GM18508 (cell line): ENCODE measurements around the gene CMBL.

ENCODE experiments used
- ATAC-seq: cut with Tn5 transposase; IDR thresholded peaks from one replicate; pipeline ENCODE4 v1.9.1; 2021; ENCODE audit warnings: moderate number of reproducible peaks; ENCODE audit not compliant: insufficient read depth, unreplicated experiment

CMBL gene

DNA sequence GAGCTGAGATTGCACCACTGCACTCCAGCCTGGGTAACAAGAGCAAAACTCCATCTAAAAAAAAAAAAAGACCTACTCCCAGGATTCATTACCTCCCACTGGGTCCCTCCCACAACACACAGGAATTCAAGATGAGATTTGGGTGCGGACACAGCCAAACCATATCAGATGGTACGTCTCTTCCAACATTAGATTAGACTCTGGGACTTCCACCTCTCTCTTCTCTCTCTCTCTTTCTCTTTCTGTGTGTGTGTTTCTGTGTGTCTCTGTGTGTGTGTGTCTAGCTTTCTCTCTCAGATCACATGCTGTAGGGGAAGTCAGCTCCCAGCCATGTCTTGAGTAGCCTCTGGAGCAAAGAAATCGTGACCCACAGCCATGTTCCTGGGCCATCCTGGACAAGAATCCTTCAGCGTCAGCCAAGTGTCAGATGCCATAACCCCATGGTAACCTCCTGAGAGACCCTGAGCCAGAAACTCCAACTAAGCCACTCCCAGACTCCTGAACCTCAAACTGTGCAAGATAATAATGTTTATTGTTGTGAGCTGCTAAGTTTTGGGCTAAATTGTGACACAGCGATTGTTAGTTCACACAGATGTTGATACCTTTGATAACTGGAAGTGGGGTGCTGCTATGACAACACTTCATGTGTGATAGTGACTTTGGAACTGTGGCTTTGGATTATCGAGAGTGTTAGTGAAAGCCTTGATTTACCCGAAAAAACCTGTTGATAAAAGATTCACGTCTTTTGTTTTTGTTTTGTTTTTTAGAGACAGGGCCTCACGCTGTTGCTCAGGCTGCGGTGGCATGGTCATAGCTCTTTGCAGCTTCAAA lies 4.1 kb upstream of the CMBL start:
- no peak for ATAC-seq

DNA sequence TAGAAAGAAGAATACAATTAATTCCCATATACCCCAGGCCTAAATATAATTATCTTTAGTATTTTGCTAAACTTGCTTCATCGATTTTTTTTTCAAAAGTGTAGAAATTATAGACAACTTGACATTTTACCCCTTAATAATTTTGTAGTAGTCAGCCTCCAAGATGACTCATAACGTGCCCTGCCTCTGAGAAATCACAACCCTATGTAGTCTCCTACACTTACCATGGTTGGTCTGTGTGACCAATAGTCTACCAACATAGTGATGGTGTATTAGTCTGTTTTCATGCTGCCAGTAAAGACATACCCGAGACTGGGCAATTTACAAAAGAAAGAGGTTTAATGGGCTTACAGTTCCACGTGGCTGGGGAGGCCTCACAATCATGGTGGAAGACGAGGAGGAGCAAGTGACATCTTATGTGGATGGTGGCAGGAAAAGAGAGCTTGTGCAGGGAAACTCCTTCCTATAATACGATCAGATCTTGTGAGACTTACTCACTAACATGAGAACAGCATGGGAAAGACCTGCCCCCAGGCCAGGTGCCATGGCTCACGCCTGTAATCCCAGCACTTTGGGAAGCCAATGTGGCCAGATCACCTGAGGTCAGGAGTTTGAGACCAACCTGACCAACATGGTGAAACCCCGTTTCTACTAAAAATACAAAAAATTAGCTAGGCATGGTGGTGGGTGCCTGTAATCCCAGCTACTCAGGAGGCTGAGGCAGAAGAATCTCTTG lies 3.3 kb upstream of the CMBL start:
- peak; percentile 65 for ATAC-seq

DNA sequence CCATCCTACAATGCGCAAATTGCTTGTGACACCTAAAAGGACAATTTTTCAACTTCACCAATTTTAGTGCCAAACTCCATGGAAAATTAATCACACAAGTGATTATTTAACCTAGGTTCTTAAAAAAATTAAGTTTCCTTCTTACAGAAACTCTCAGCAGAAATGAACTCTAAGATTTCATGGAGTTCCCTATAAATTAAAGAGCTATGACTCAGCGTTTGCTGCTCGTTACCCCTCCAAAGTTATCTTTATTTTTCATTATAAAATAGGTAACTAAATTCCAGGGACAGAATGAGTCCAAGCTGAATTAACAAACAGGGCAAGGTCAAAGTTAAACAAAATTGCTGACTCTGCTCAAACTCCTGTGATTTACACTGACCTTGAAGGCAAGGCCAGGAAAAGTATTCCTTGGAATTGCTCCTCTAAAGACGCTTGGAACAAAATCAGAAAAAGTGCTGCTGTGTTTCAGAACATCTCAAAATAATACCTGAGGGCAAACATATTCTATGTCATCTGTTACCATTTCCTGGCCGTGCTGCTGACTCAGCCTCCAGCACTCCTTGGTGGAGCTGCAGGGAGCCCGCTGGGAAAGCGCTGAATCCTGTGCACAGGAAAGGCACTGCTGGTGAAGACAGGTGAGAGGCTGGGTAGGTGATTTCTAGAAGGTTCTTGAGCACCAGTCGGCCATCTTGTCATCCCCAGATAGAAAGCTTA lies 2.5 kb upstream of the CMBL start:
- ATAC-seq, result no peak

DNA sequence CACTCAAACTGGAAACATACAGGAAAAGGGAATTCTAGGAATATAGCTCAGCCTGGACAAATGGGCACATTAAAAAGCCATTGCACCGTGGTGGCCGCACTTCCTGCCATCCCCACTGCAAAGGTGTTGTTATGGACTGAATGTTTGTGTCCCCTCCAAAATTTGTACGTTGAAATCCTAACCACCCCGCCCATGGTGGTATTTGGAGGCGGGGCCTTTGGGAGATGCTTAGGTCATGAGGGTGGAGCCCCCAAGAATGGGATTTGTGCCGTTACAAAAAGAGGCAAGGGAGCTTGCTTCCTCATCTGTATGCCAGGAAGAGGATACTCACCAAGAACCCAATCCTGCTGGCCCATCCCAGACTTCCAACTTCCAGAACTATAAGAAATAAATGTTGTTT lies 1.1 kb upstream of the CMBL start:
- no peak for ATAC-seq

DNA sequence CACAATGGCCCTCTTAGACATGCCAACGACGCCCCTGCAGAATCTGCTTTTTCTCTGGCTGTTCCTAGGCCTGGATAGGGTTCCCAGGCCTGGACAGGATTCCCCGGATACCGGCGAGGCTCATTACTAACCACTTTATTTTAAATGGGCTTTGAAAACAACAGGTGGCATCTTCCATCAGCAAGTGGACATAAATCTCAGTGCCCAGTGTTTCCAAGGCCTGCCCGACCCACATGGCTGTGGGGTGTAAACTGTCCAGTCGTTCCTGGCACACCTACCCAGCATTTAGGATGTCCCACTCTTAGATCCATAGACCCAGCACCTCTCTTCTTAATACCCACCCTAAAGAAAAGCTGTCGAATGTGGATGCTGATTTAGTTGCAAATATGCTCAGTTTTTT lies 896 bp downstream of the CMBL start:
- no peak for ATAC-seq

DNA sequence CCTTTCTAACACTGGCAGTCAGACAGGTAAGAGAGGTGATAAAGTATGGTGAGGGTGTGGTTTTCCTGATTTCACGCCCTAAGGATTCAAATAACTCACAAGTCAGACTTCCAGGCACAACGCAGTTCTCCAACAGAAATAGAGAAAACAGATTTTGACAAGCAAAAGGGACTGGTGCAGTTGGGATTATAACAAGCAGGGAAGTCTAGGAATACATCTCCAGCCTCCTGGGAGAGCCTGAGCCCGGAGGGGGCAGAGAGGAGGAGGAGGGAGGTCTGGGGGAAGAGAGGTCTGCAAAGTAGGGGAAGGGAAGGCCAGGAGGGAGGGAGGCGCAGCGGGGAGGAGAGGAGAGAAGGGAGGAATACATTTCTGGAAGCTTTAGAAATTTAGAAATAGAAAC lies 1.6 kb downstream of the CMBL start:
- no peak for ATAC-seq

DNA sequence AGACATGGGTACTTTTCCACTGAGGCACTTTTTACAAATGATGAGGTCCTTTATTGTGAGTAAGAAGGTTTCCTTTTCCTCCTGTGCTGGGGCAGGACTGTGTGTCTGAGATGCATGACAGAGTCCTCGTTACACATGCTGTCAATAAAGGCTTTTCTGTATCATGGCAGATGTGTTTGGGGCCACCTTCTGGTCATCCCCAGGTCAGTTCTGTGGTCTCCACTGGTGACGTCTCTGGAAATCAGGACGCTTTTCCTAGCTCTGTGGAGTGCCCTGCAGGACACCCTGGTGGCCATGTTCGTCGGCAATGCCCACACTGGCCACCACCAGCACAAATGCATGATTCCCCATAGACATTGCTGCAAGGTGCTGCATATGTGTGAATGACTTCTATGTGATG lies 2.8 kb downstream of the CMBL start:
- ATAC-seq, result no peak

DNA sequence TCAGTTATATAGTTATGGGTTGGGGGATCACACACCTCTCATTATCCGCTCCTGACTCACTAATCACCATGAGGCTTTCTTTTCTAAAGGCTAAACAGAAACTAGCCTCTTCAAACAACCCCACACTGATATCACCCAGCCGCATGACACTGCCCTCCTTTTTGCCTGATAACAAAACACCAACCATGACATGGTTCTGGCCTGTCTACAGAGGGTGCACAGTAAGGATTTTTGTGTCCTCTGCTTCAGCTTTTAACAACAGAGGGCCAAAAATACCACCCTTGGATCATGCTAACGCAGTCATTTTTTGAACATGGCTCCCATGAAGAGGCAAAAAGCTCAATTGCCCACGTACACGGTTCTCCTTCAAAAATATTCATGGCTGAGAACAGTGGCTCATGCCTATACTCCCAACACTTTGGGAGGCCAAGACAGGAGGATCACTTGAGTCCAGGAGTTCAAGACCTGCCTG lies 4.0 kb downstream of the CMBL start:
- ATAC-seq, result no peak

DNA sequence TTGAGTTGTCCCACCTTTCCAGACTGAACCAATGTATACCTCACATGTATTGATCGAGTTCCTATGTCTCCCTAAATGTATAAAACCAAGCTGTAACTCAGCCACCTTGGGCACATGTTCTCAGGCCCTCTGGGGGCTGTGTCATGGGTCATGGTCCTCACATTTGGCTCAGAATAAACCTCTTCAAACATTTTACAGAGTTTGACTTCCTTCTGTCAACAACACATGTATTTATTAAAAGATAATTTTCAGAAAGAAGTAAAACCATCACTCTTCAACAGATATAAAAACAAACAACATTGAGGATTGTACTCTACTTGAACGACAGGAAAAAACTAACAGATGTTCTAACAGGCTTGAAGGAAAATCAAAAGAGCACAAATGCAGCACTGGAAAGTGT lies 4.5 kb downstream of the CMBL start:
- no peak for ATAC-seq

DNA sequence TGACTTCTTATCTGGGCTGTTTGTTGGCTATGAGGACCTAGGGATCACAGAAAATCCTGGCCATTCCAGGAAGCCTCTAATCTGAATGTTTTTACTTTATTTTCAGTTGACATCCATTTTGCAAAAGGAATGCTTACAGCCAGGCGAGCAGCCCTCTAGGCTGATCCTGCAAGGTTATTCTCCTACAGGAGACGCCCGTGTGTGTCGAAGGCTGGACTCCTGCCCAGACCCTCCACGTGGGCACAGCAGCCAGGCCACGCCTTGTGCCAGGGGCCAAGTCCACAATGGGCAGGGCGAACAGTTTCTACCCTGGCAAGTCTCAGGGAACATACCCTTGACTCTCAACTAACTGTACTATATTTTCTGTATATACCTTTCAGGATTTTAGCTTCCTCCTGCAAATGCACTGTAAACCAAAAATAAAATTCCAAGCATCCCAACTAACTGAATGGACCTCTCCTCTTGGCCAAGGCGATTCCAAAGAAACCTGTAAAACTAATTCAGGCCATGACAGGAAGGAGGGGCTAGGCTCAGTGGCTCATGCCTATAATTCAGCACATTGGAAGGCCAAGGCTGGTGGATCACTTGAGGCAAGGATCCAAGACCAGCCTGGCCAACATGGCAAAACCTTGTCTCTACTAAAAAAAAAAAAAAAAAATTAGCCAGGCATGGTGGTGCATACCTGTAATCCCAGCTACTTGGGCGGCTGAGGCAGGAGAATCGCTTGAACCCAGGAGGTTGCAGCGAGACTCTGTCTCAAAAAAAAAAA lies 5.7 kb downstream of the CMBL start:
- ATAC-seq, result no peak

DNA sequence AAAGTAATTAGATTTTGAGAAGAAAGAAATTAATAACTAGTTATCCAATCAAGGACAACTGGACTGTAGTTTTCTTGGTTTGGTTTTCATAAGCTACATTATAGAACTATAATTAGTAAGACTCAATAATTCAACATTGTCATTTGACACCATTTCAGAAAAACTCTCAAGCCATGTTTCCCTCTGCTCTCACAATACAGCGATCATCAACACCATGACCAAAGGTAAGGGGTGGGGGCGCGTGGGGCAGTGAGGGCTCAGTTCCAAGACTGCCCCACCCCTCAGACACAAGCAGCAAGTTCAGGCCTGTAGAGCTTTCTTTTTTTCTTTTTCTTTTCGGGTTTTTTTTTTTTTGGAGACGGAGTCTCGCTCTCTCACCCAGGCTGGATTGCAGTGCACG lies 6.4 kb downstream of the CMBL start:
- no peak for ATAC-seq

DNA sequence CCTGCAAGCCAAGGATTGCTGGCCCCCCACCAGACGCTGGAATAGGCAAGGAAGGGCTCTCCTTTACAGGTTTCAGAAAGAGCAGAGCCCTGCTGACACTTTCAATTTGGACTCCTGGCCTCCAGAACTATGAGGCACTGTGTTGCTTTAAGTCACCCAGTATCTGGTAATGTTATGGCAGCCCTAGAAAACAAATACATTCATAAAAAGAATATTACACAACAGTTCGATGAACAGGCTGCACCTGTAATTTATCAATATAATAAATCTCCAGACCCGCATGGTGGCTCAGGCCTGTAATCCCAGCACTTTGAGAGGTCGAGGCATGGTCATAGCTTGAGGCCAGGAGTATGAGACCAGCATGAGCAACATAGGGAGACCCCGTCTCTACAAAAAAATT lies 7.5 kb downstream of the CMBL start:
- no peak for ATAC-seq

DNA sequence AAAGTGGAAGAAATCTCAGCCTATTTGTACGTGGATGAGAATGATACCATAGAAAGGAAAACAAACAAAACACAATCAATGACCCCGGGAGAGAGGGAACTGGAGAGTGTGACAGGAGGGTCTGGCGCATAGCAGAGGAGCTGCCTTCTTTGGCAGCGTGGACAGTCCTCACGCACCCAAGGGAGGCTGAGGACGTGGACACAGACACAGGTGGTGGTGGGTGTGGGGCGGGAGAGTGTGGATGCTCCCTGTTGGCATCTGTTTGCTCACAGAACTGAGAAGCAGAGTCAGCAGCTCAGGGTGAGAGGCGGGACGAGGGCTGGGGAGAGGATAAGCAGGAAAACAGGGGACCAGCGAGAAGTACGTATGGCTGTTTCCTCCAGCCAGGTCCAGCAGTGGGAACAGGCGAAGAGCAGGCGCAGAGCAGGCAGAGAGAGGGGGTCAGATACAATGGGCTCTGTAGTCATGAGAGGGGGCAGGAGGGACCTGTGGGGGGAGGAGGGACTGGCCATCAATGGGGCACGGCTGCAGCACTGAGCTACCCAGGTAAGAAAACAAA lies 10.0 kb downstream of the CMBL start:
- ATAC-seq, result no peak

DNA sequence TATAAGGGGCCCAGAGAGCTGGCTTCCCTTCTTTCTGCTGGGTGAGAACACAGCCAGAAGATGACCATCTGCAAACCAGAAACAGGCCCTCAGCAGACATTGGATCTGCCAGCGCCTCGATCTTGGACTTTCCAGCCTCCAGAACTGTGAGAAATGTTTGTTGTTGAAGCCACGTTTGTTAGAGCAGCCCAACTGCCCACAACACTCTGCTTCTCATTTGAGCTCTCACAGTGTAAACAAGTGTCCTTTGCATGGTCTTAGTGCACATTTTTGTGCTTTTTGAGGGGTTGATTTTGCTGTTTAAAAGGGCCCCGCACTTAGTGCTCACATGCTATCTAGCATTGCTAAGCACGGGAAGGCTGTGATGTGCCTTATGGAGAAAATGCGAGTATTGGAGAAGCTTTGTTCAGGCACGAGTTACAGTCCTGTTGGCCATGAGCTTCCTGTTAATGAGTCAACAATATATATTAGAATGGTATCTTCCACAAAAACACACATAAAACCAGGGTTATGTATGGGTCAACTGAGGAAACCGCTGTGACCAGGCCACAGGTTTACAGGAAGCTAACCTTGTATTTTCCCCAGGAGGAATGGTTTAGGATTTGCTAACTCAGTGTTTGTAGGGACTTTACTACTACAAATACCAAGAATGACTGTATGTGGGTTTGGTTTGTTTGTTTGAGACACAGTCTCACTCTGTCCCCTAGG lies 11.9 kb downstream of the CMBL start:
- no peak for ATAC-seq

DNA sequence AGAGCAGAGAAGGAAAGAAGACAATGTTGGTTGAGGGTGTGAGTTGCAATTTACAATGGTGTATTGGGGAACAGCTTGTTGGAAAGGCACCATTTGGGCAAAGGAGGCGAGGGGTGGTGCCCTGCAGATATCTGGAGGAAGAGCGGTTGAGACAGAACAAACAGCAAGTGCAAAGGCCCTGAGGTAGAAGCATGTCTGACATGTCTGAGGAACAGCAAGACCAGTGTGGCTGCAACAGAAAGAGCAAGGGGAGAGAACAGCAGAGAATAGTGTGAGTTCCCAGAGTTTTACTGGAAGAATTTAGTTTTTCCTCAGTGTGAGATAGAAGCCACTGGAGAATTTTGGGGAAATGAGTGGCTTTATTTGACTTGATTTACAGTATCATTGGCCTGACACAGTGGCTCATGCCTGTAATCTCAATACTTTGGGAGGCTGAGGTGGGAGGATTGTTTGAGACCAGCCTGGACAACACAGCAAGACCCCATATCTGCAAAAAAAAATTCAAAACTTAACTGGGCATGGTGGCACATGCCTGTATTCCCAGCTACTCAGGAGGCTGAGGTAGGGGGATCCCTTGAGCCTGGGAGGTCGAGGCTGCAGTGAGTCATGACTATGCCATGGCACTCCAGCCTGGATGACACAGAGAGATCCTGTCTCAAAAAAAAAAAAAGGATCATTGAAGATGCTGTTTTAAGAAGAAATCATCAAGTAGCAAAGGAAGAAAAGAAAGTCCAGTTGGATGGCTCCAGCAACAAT lies 13.6 kb downstream of the CMBL start:
- no peak for ATAC-seq

DNA sequence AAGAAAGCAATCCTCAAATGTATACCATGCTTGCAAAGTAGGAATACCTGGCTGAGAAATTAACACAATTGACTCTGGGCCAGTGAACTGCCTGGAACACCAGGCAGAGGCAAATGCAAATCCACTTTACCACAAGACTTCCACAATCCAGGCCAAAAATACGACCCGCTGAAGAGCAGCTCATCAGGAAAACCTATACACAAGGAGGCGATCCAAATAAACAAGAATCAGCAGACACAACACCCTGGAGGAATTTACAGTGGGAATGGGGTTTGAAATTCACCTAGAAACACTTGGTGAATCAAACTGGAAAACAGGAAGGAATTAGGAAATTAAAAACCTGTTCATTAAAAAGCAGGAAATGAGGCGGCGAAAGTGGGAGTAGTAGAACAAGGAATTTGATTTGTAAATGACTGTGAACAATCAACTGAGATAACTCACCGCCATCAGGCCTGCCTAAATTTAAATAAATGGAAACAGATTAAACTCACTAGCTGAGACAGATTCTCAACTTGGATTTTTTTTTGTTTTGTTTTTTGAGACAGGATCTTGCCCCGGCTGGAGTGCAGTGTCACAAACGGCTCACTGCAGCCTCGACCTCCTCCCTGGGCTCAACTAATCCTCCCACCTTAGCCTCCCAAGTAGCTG lies 15.9 kb downstream of the CMBL start:
- ATAC-seq, result no peak

DNA sequence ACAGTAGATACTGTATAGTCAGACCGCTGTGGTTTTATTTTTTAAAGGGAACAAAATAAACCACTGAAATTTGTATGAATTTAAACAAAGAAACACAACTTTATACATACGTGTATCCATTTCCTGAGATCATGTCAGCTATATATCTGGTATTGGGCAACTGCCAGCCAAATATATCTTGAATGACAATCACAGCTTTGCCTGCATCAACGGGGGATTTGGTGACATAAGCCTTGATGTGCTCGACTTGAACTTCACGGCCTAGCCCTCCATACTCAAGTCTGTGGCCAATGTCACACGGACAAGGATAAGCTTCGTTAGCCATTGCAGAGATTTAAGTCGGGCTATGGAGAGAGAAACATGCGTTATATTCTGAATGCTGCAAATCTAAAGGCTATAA lies 17.3 kb downstream of the CMBL start:
- no peak for ATAC-seq

DNA sequence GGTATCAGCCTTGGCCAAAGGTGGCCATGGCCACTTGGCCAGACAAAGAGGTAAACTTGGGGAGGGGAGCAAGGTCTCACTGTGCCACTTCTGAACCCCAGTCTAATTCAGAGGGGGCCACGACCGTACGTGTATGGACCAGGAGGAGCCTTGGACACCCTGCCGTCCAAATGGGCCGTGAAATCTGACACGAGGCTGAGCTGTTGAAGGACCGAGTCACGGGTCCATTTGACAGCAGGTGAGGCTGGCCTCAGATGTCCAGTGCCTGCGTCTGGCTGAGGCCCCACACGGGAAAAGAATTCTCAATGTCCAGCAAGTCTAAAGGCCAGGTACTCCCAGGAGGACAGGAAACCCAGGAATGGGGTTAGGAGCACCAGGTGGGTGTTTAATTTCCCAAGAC lies 17.7 kb downstream of the CMBL start:
- no peak for ATAC-seq
